ENCODE results near the gene SMIM38. TPM values are rescaled to one million over a fixed set of nuclear protein-coding genes. Genes with fewer than 3 reads are reported as not detected.

Gene SMIM38
- total RNA-seq, 1 donor = 0.09 TPM

DNA sequence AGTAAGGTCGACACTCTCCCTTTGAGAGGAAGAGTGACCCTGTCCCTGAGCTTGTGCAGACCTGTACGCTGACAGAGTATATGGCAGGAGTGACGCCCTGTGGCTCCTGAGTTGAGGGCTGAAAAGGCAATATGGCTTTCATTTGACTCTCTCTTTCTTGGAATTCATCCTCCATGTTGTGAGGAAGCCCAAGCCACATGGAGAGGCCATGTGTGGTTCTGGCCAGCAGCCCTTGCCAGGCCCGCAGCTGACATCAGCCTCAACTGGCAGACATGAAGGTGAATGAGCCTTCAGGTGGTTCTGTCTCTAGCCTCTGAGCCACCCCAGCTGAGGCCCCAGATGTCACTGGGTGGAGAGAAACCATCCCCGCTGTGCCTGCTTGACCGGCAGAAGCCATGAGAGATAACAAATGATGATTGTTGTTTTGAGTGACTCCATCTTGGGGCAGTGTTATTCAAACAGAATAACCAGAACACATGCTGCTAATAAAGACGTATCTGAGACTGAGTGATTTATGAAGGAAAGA is 31.9 kb downstream of the SMIM38 start:
- H3K4me3 ChIP-seq (ENCODE audit: low read depth, low read length) = no peak overlapping the region
- no peak for DNase-seq (ENCODE audit: low read depth)
- TF ChIP-seq, protein P1, sequence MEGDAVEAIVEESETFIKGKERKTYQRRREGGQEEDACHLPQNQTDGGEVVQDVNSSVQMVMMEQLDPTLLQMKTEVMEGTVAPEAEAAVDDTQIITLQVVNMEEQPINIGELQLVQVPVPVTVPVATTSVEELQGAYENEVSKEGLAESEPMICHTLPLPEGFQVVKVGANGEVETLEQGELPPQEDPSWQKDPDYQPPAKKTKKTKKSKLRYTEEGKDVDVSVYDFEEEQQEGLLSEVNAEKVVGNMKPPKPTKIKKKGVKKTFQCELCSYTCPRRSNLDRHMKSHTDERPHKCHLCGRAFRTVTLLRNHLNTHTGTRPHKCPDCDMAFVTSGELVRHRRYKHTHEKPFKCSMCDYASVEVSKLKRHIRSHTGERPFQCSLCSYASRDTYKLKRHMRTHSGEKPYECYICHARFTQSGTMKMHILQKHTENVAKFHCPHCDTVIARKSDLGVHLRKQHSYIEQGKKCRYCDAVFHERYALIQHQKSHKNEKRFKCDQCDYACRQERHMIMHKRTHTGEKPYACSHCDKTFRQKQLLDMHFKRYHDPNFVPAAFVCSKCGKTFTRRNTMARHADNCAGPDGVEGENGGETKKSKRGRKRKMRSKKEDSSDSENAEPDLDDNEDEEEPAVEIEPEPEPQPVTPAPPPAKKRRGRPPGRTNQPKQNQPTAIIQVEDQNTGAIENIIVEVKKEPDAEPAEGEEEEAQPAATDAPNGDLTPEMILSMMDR (IDR thresholded peaks at IDR 0.05; ENCODE audit: insufficient read depth, low read length) = no peak

DNA sequence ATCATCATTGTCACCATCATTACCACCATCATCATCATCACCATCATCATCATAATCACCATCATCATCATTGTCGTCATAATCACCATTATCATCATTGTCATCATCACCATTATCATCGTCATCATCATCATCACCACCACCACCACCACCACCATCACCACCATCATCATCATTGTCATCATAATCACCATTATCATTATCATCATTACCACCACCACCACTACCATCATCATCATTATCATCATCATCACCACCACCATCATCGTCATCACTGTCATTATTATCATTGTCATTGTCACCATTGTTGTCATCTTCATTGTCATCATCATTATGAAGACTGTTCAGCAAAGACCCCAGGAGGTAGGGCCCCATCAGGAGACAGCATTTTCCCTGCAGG is 33.3 kb downstream of the SMIM38 start:
- no peak for DNase-seq (ENCODE audit: low read depth)
- H3K4me3 ChIP-seq (ENCODE audit: low read depth, low read length) = no peak overlapping the region
- TF ChIP-seq, protein P1 (IDR thresholded peaks at IDR 0.05; ENCODE audit: insufficient read depth, low read length) = no peak

DNA sequence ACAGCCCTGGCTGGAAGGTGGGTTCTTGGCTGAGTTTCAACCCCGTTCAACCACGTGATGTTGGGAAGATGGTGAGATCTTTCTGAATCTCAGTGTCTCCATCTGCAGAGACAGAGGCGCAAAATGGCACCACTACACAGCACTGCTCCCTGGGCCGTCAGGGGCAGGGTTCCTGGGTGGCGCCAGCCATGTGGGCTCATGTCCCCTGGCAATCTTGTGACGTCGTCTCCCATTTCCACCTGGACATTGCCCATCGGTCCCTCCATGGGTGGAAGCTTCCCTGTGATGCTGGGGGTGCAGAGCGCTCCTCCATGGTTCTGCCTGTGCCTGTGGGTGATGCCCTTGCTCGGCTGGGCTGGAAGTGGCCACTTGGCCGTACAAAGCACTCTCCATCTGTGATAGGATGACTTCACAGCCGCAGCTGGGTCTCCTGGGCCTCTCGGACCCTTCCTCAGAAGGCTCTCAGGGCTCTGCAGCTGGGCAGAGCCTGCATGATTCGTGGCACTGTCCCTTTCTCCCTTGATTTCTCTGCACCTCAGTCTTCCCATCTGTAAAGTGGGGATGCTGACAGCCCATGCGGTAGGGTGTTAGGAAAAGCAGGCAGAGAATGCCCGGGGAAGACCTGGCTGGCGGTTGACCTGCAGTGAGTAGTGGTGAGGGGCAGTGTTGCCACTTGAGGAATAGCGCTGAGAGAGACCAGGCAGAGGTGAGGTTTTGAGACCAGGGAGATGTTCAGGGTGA is 35.2 kb downstream of the SMIM38 start:
- no peak overlapping the region for H3K4me3 ChIP-seq (ENCODE audit: low read depth, low read length)
- TF ChIP-seq, protein P1 (IDR thresholded peaks at IDR 0.05; ENCODE audit: insufficient read depth, low read length) = no peak
- no peak for DNase-seq (ENCODE audit: low read depth)

DNA sequence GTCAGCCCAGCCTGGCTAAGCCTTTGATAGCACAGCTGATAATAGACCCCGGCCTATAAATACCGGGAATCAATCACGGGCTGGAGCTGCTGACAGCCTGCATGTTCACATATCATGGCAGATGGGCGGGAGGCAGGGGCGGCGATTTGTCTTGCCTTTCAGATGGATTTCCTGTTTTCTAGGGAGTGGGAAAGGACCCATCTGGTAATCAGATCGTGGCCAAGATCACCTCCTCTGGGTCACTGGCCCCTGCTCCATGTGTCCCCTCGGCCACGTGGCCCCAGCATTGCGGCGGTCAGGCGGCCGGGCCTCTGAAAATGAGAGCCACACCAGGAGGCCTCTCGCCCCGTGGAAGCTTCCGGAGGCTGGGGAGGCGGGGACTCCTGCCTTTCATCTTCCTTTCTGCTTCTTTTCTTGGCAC is 36.6 kb downstream of the SMIM38 start:
- no peak overlapping the region for H3K4me3 ChIP-seq (ENCODE audit: low read depth, low read length)
- TF ChIP-seq, protein P1 (IDR thresholded peaks at IDR 0.05; ENCODE audit: insufficient read depth, low read length) = no peak
- DNase-seq (ENCODE audit: low read depth) = no peak

DNA sequence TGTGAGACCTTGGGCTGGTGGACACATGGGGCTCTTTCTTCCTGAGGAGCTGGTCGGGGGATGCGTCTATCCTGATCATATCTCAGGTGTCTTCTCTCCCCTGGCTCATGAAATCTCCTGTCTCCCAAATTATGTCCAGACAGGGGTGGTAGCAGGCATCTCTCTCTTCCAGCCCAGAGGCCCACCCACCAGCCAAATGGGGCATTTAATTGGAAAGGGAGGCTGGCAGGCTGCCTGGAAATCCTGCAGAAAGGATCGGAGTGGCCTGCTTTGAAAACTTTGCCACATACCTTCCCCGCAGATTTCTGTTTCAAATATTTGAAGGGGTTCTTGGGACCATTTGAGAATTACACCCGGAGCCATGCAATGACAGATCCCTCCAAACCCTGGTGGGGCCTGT is 37.4 kb downstream of the SMIM38 start:
- no peak for DNase-seq (ENCODE audit: low read depth)
- H3K4me3 ChIP-seq (ENCODE audit: low read depth, low read length) = no peak overlapping the region
- TF ChIP-seq, protein P1 (IDR thresholded peaks at IDR 0.05; ENCODE audit: insufficient read depth, low read length) = no peak

DNA sequence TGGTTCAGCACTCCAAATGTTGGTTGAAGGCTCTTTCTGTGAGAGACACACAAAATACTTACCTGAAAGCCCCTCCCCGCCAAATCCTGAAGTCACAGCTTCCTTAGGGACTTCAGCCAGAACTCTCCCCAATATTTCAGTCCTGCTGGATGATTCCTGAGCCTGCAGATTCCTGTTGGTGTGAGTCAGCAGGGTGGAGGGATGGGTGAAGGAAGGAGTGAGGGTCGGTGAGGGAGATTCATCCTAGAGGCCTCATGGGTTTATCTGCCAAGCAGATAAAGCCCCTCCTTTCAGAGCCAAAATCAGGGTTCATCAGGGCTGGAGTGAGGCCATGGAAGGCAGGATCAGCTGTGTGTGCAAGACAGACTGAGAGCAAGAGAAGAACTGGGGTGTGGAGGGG is 37.9 kb downstream of the SMIM38 start:
- TF ChIP-seq, protein P1 (IDR thresholded peaks at IDR 0.05; ENCODE audit: insufficient read depth, low read length) = no peak
- DNase-seq (ENCODE audit: low read depth) = no peak
- H3K4me3 ChIP-seq (ENCODE audit: low read depth, low read length) = no peak overlapping the region

All from fibroblast of the aortic adventitia (primary cell).